Rectal smooth muscle tissue (tissue), 1 donor: ENCODE results near the gene PRKCE.

Experiments used
- H3K27ac ChIP-seq: one replicate; pipeline ENCODE4 v1.7.0; 2013; ENCODE audit warnings: low read depth, low read length, inconsistent platforms
- H3K27me3 ChIP-seq: one replicate; pipeline ENCODE4 v1.7.0; 2013; ENCODE audit warnings: low read length; ENCODE audit not compliant: control insufficient read depth, insufficient read depth
- H3K36me3 ChIP-seq: one replicate; pipeline ENCODE4 v1.7.0; 2013; ENCODE audit warnings: low read length; ENCODE audit not compliant: control insufficient read depth, insufficient read depth
- H3K4me1 ChIP-seq: one replicate; pipeline ENCODE4 v1.7.0; 2013; ENCODE audit warnings: low read length; ENCODE audit not compliant: control insufficient read depth, insufficient read depth
- H3K4me3 ChIP-seq: one replicate; pipeline ENCODE4 v1.7.0; 2013; ENCODE audit warnings: low read length
- H3K9ac ChIP-seq: one replicate; pipeline ENCODE4 v1.7.0; 2013; ENCODE audit warnings: low read length

PRKCE gene

GRCh38 chr2:45725731-45726130, 74.3 kb downstream of the PRKCE start:
- H3K36me3 ChIP-seq: no peaks in the 10 kb centered on the region
- H3K27ac ChIP-seq: no peak overlapping the region
- H3K9ac ChIP-seq: no peak overlapping the region
- H3K4me3 ChIP-seq: no peak overlapping the region
- H3K27me3 ChIP-seq: no peaks in the 10 kb centered on the region
- peaks cover 4% of the 10 kb centered on the region for H3K4me1 ChIP-seq

GRCh38 chr2:45726188-45726587, 74.7 kb downstream of the PRKCE start:
- H3K9ac ChIP-seq: no peak overlapping the region
- H3K27ac ChIP-seq: no peak overlapping the region
- no peak overlapping the region for H3K4me3 ChIP-seq
- H3K27me3 ChIP-seq: no peaks in the 10 kb centered on the region
- H3K4me1 ChIP-seq: peaks cover 4% of the 10 kb centered on the region
- H3K36me3 ChIP-seq: no peaks in the 10 kb centered on the region

GRCh38 chr2:45728458-45728942, 77.0 kb downstream of the PRKCE start:
- Histone ChIP-seq H3K4me3 (no peak overlapping the region), H3K9ac (no peak overlapping the region), H3K36me3 (no peaks in the 10 kb centered on the region), H3K27me3 (no peaks in the 10 kb centered on the region), H3K4me1 (peaks cover 4% of the 10 kb centered on the region), H3K27ac (no peak overlapping the region)

GRCh38 chr2:45729753-45730512, 78.5 kb downstream of the PRKCE start:
- Histone ChIP-seq H3K4me1 (peaks cover 2% of the 10 kb centered on the region), H3K27me3 (no peaks in the 10 kb centered on the region), H3K27ac (no peak overlapping the region), H3K36me3 (no peaks in the 10 kb centered on the region), H3K9ac (no peak overlapping the region), H3K4me3 (no peak overlapping the region)

GRCh38 chr2:45731141-45731540, 79.7 kb downstream of the PRKCE start:
- H3K36me3 ChIP-seq: no peaks in the 10 kb centered on the region
- no peaks in the 10 kb centered on the region for H3K27me3 ChIP-seq
- H3K4me3 ChIP-seq: no peak overlapping the region
- H3K27ac ChIP-seq: no peak overlapping the region
- no peak overlapping the region for H3K9ac ChIP-seq
- peaks cover 2% of the 10 kb centered on the region for H3K4me1 ChIP-seq

GRCh38 chr2:45732436-45732835, 81.0 kb downstream of the PRKCE start:
- Histone ChIP-seq H3K9ac (no peak overlapping the region), H3K4me3 (no peak overlapping the region), H3K27me3 (no peaks in the 10 kb centered on the region), H3K27ac (no peak overlapping the region), H3K36me3 (no peaks in the 10 kb centered on the region), H3K4me1 (peaks cover 5% of the 10 kb centered on the region)

- Histone ChIP-seq H3K4me3 (no peak overlapping the region), H3K27ac (no peak overlapping the region), H3K4me1 (peaks cover 9% of the 10 kb centered on the region), H3K36me3 (no peaks in the 10 kb centered on the region), H3K9ac (no peak overlapping the region), H3K27me3 (no peaks in the 10 kb centered on the region)
These were observed 81.5 kb downstream of the PRKCE start for GRCh38 chr2:45732946-45733345.

GRCh38 chr2:45734336-45734735, 82.9 kb downstream of the PRKCE start:
- Histone ChIP-seq H3K9ac (no peak overlapping the region), H3K27ac (peak overlapping the region; percentile 7)

GRCh38 chr2:45734952-45735351, 83.5 kb downstream of the PRKCE start:
- no peaks in the 10 kb centered on the region for H3K36me3 ChIP-seq
- H3K27me3 ChIP-seq: no peaks in the 10 kb centered on the region
- no peak overlapping the region for H3K4me3 ChIP-seq
- peak overlapping the region; percentile 28 for H3K27ac ChIP-seq
- no peak overlapping the region for H3K9ac ChIP-seq
- peaks cover 9% of the 10 kb centered on the region for H3K4me1 ChIP-seq

More at GRCh38 chr2:45734336-45734735, 82.9 kb downstream of the PRKCE start:
- Histone ChIP-seq H3K4me3 (no peak overlapping the region), H3K27me3 (no peaks in the 10 kb centered on the region), H3K4me1 (peaks cover 9% of the 10 kb centered on the region), H3K36me3 (no peaks in the 10 kb centered on the region)

GRCh38 chr2:45736757-45737704, 85.6 kb downstream of the PRKCE start:
- Histone ChIP-seq H3K36me3 (no peaks in the 10 kb centered on the region), H3K27me3 (no peaks in the 10 kb centered on the region), H3K27ac (no peak overlapping the region), H3K4me3 (no peak overlapping the region), H3K4me1 (peaks cover 15% of the 10 kb centered on the region), H3K9ac (no peak overlapping the region)

- no peaks in the 10 kb centered on the region for H3K36me3 ChIP-seq
- H3K27me3 ChIP-seq: no peaks in the 10 kb centered on the region
- no peak overlapping the region for H3K9ac ChIP-seq
- H3K4me3 ChIP-seq: no peak overlapping the region
- peaks cover 16% of the 10 kb centered on the region for H3K4me1 ChIP-seq
- no peak overlapping the region for H3K27ac ChIP-seq
These were observed 88.5 kb downstream of the PRKCE start for GRCh38 chr2:45739796-45740485.
